Activated naive CD8-positive, alpha-beta T cell treated with anti-CD3 and anti-CD28 coated beads, Interleukin-2, amount 50 U/mL, for 24 hours (primary cell): ENCODE measurements around the gene MAGEA9B.
A peak's percentile ranks its signal among the peaks of the same experiment; 100 is the strongest.
"Not testable (repeated sequence)": the region's sequence is repeated elsewhere in the genome, so short reads cannot be mapped to it uniquely, and the experiment has no call there.

Experiments used
- ATAC-seq: fragments of 150-1000 bp; cut with Tn5 transposase; one replicate; pipeline ENCODE4 v1.10.0; 2021
- DNase-seq: peaks from one replicate; pipeline ENCODE4 v3.0.0; 2021
- H3K27ac Mint-ChIP-seq: one replicate; pipeline ENCODE4 v1.8.0; 2021; ENCODE audit warnings: mild to moderate bottlenecking, mixed read lengths
- H3K27me3 Mint-ChIP-seq: one replicate; pipeline ENCODE4 v1.8.0; 2021; ENCODE audit warnings: mixed read lengths
- H3K36me3 Mint-ChIP-seq: one replicate; pipeline ENCODE4 v1.8.0; 2021; ENCODE audit warnings: low read depth, mixed read lengths
- H3K4me1 Mint-ChIP-seq: one replicate; pipeline ENCODE4 v1.8.0; 2021; ENCODE audit warnings: mixed read lengths
- H3K4me3 Mint-ChIP-seq: one replicate; pipeline ENCODE4 v1.8.0; 2021; ENCODE audit warnings: mild to moderate bottlenecking, moderate library complexity, mixed read lengths
- H3K9me3 Mint-ChIP-seq: one replicate; pipeline ENCODE4 v1.8.0; 2021; ENCODE audit warnings: mixed read lengths

Gene MAGEA9B

GRCh38 chrX:149551245-149551938 lies 35.9 kb downstream of the MAGEA9B start:
- H3K4me1 Mint-ChIP-seq, H3K36me3 Mint-ChIP-seq, H3K4me3 Mint-ChIP-seq, H3K9me3 Mint-ChIP-seq, H3K27ac Mint-ChIP-seq, DNase-seq, H3K27me3 Mint-ChIP-seq: not testable (repeated sequence)
- ATAC-seq, result peak; percentile 63

- H3K9me3 Mint-ChIP-seq, H3K27ac Mint-ChIP-seq, H3K4me1 Mint-ChIP-seq, H3K36me3 Mint-ChIP-seq, H3K27me3 Mint-ChIP-seq, DNase-seq, H3K4me3 Mint-ChIP-seq, ATAC-seq: not testable (repeated sequence)
Measured at GRCh38 chrX:149550454-149550853, 36.8 kb downstream of the MAGEA9B start.

- H3K4me3 Mint-ChIP-seq, DNase-seq, H3K4me1 Mint-ChIP-seq, ATAC-seq, H3K9me3 Mint-ChIP-seq, H3K27me3 Mint-ChIP-seq, H3K36me3 Mint-ChIP-seq, H3K27ac Mint-ChIP-seq: not testable (repeated sequence)
Measured at GRCh38 chrX:149549701-149550100, 37.6 kb downstream of the MAGEA9B start, which contains the start of gene HSFX3. HSFX3 (minus strand) TSS chrX:149549924; CDS start chrX:149549852, 72 bp downstream.

GRCh38 chrX:149547782-149548181 lies 39.5 kb downstream of the MAGEA9B start:
- not testable (repeated sequence) for DNase-seq, H3K4me1 Mint-ChIP-seq, H3K27me3 Mint-ChIP-seq, ATAC-seq, H3K27ac Mint-ChIP-seq, H3K9me3 Mint-ChIP-seq, H3K4me3 Mint-ChIP-seq, H3K36me3 Mint-ChIP-seq

- not testable (repeated sequence) for H3K36me3 Mint-ChIP-seq, H3K27ac Mint-ChIP-seq, H3K27me3 Mint-ChIP-seq, DNase-seq, H3K9me3 Mint-ChIP-seq, ATAC-seq, H3K4me1 Mint-ChIP-seq, H3K4me3 Mint-ChIP-seq
Measured at GRCh38 chrX:149546962-149547361, 40.3 kb downstream of the MAGEA9B start.

GRCh38 chrX:149545545-149546543 lies 41.4 kb downstream of the MAGEA9B start:
- H3K4me3 Mint-ChIP-seq, H3K36me3 Mint-ChIP-seq, H3K4me1 Mint-ChIP-seq, H3K27ac Mint-ChIP-seq, H3K9me3 Mint-ChIP-seq, ATAC-seq, H3K27me3 Mint-ChIP-seq: not testable (repeated sequence)
- peak; percentile 12 for DNase-seq

GRCh38 chrX:149541521-149542047 lies 45.7 kb downstream of the MAGEA9B start:
- ATAC-seq (no peak), DNase-seq (no peak)
- no peaks in the 10 kb centered on the region for H3K36me3 Mint-ChIP-seq
- H3K4me1 Mint-ChIP-seq, result peaks cover 12% of the 10 kb centered on the region
- no peaks in the 10 kb centered on the region for H3K9me3 Mint-ChIP-seq
- peak overlapping the region; percentile 98 for H3K27ac Mint-ChIP-seq
- no peaks in the 10 kb centered on the region for H3K27me3 Mint-ChIP-seq
- H3K4me3 Mint-ChIP-seq, result peak overlapping the region; percentile 90

- Mint-ChIP-seq H3K27ac (peak within 1 kb of the TSS; percentile 98), H3K4me3 (peak within 1 kb of the TSS; percentile 90), H3K27me3 (no peaks in the 10 kb centered on the region), H3K36me3 (no peaks in the 10 kb centered on the region), H3K9me3 (no peaks in the 10 kb centered on the region), H3K4me1 (peaks cover 12% of the 10 kb centered on the region)
- DNase-seq (peak; percentile 84), ATAC-seq (peak; percentile 89)
Measured at GRCh38 chrX:149540621-149541520, 46.4 kb downstream of the MAGEA9B start, which contains the start of gene EOLA1. EOLA1 (plus strand) TSS chrX:149541012; CDS start chrX:149545631, 4,619 bp downstream.

GRCh38 chrX:149540131-149540620 lies 47.1 kb downstream of the MAGEA9B start:
- ATAC-seq (peak; percentile 37), DNase-seq (peak; percentile 87)
- H3K4me1 Mint-ChIP-seq, result peaks cover 12% of the 10 kb centered on the region
- no peaks in the 10 kb centered on the region for H3K27me3 Mint-ChIP-seq
- peak overlapping the region; percentile 98 for H3K27ac Mint-ChIP-seq
- H3K36me3 Mint-ChIP-seq, result no peaks in the 10 kb centered on the region
- H3K9me3 Mint-ChIP-seq, result no peaks in the 10 kb centered on the region
- H3K4me3 Mint-ChIP-seq, result peak overlapping the region; percentile 90

GRCh38 chrX:149539283-149540130 lies 47.8 kb downstream of the MAGEA9B start:
- Mint-ChIP-seq H3K27ac (peak overlapping the region; percentile 83), H3K27me3 (no peaks in the 10 kb centered on the region), H3K9me3 (no peaks in the 10 kb centered on the region), H3K36me3 (no peaks in the 10 kb centered on the region), H3K4me1 (peaks cover 12% of the 10 kb centered on the region), H3K4me3 (peak overlapping the region; percentile 81)
- ATAC-seq, result peak; percentile 42
- peak; percentile 80 for DNase-seq

GRCh38 chrX:149537474-149537873 lies 49.8 kb downstream of the MAGEA9B start:
- not testable (repeated sequence) for H3K36me3 Mint-ChIP-seq, ATAC-seq, DNase-seq, H3K27me3 Mint-ChIP-seq, H3K9me3 Mint-ChIP-seq, H3K27ac Mint-ChIP-seq, H3K4me3 Mint-ChIP-seq
- H3K4me1 Mint-ChIP-seq, result peaks cover 15% of the 10 kb centered on the region

- DNase-seq, H3K36me3 Mint-ChIP-seq, H3K27ac Mint-ChIP-seq, H3K4me3 Mint-ChIP-seq, H3K27me3 Mint-ChIP-seq, ATAC-seq, H3K9me3 Mint-ChIP-seq: not testable (repeated sequence)
- H3K4me1 Mint-ChIP-seq, result peaks cover 29% of the 10 kb centered on the region
Measured at GRCh38 chrX:149534926-149535602, 52.2 kb downstream of the MAGEA9B start.
